Loucy (cell line): ENCODE measurements around the gene ZCCHC3.

Experiments
- H2AFZ ChIP-seq: fragments of 200-600 bp; sonication (generic); 2 replicates; pipeline ENCODE4 v1.6.0; 2016; ENCODE audit warnings: antibody characterized with exemption, mild to moderate bottlenecking, low read length, moderate library complexity
- H3F3A ChIP-seq: fragments of 200-600 bp; 2 replicates; pipeline ENCODE4 v1.6.0; 2016; ENCODE audit warnings: antibody characterized with exemption, low read depth, mild to moderate bottlenecking
- H3K27me3 ChIP-seq: fragments of 200-600 bp; sonication (generic); 2 replicates; pipeline ENCODE4 v1.6.1; 2014; ENCODE audit warnings: low read length, mild to moderate bottlenecking; ENCODE audit not compliant: insufficient read depth, poor library complexity, severe bottlenecking
- H3K36me3 ChIP-seq: fragments of 200-600 bp; sonication (generic); 2 replicates; pipeline ENCODE4 v1.6.1; 2016; ENCODE audit warnings: low read length; ENCODE audit not compliant: insufficient read depth
- H3K4me1 ChIP-seq: fragments of 200-600 bp; sonication (generic); 2 replicates; pipeline ENCODE4 v1.5.1; 2014; ENCODE audit warnings: low read length, mild to moderate bottlenecking; ENCODE audit not compliant: insufficient read depth, poor library complexity, severe bottlenecking
- H3K4me2 ChIP-seq: fragments of 200-600 bp; sonication (generic); 2 replicates; pipeline ENCODE4 v1.6.0; 2014; ENCODE audit warnings: antibody characterized with exemption, low read length, low read depth, mild to moderate bottlenecking; ENCODE audit not compliant: poor library complexity, severe bottlenecking
- H3K4me3 ChIP-seq: fragments of 200-600 bp; sonication (generic); 2 replicates; pipeline ENCODE4 v1.5.1; 2014; ENCODE audit warnings: low read length, mild to moderate bottlenecking, mixed read lengths; ENCODE audit not compliant: poor library complexity, severe bottlenecking
- H3K79me2 ChIP-seq: fragments of 200-600 bp; sonication (generic); 2 replicates; pipeline ENCODE4 v1.6.1; 2014; ENCODE audit warnings: low read length; ENCODE audit not compliant: insufficient read depth
- H3K9ac ChIP-seq: fragments of 200-600 bp; sonication (generic); 2 replicates; pipeline ENCODE4 v1.6.0; 2014; ENCODE audit warnings: mild to moderate bottlenecking, low read depth, low read length, moderate library complexity; ENCODE audit not compliant: poor library complexity, severe bottlenecking
- H3K9me2 ChIP-seq: fragments of 200-600 bp; sonication (generic); replicated peaks from 2 replicates; pipeline ENCODE4 v1.6.1; 2016; ENCODE audit warnings: low read depth, low read length, mixed read lengths
- H3K9me3 ChIP-seq: fragments of 200-600 bp; sonication (generic); 2 replicates; pipeline ENCODE4 v1.6.1; 2014; ENCODE audit warnings: mild to moderate bottlenecking, antibody characterized with exemption, low read length, low read depth; ENCODE audit not compliant: insufficient read depth
- H4K20me1 ChIP-seq: fragments of 200-600 bp; sonication (generic); 2 replicates; pipeline ENCODE4 v1.6.0; 2014; ENCODE audit warnings: antibody characterized with exemption, low read length, mild to moderate bottlenecking; ENCODE audit not compliant: insufficient read depth, poor library complexity, severe bottlenecking
- CTCF ChIP-seq: fragments of 200-600 bp; sonication (generic); conservative IDR thresholded peaks from 2 replicates; pipeline ENCODE4 v1.5.1; 2014; ENCODE audit warnings: mild to moderate bottlenecking, antibody characterized with exemption, low read length
- EZH2phosphoT487 ChIP-seq: fragments of 200-600 bp; IDR thresholded peaks from 2 replicates; pipeline ENCODE4 v1.6.1; 2018; ENCODE audit warnings: antibody characterized with exemption, mild to moderate bottlenecking, moderate library complexity, borderline replicate concordance

Gene ZCCHC3

GRCh38 chr20:328027-328974, 30.9 kb downstream of the ZCCHC3 start:
- H3K9me3 ChIP-seq: no peaks in the 10 kb centered on the region
- no peaks in the 10 kb centered on the region for H3K9me2 ChIP-seq
- H3K4me1 ChIP-seq: peaks cover 41% of the 10 kb centered on the region
- no peak overlapping the region for H2AFZ ChIP-seq
- H4K20me1 ChIP-seq: peaks cover 37% of the 10 kb centered on the region
- peaks cover 45% of the 10 kb centered on the region for H3K79me2 ChIP-seq
- peak overlapping the region; percentile 85 for H3K4me3 ChIP-seq
- H3K27me3 ChIP-seq: no peaks in the 10 kb centered on the region
- H3F3A ChIP-seq: peaks cover 10% of the 10 kb centered on the region
- TF ChIP-seq EZH2phosphoT487 (no peak), CTCF (no peak)
- H3K9ac ChIP-seq: peak overlapping the region; percentile 86
- no peaks in the 10 kb centered on the region for H3K36me3 ChIP-seq
- H3K4me2 ChIP-seq: peak overlapping the region; percentile 95

GRCh38 chr20:328975-329695, 31.8 kb downstream of the ZCCHC3 start:
- TF ChIP-seq EZH2phosphoT487 (no peak), CTCF (no peak)

GRCh38 chr20:329851-330232, 32.5 kb downstream of the ZCCHC3 start:
- no peaks in the 10 kb centered on the region for H3K9me2 ChIP-seq
- TF ChIP-seq EZH2phosphoT487 (no peak), CTCF (no peak)
- peaks cover 37% of the 10 kb centered on the region for H4K20me1 ChIP-seq
- no peak overlapping the region for H3K9ac ChIP-seq
- peaks cover 45% of the 10 kb centered on the region for H3K79me2 ChIP-seq
- H3K4me2 ChIP-seq: peak overlapping the region; percentile 95
- no peaks in the 10 kb centered on the region for H3K36me3 ChIP-seq
- H3F3A ChIP-seq: peaks cover 7% of the 10 kb centered on the region
- no peaks in the 10 kb centered on the region for H3K27me3 ChIP-seq
- no peak overlapping the region for H2AFZ ChIP-seq
- no peaks in the 10 kb centered on the region for H3K9me3 ChIP-seq
- H3K4me1 ChIP-seq: peaks cover 31% of the 10 kb centered on the region
- H3K4me3 ChIP-seq: peak overlapping the region; percentile 85

More at GRCh38 chr20:328975-329695, 31.8 kb downstream of the ZCCHC3 start:
- Histone ChIP-seq H3K4me3 (peak overlapping the region; percentile 85), H3K9me3 (no peaks in the 10 kb centered on the region), H3K9ac (peak overlapping the region; percentile 45), H3F3A (peaks cover 10% of the 10 kb centered on the region), H3K79me2 (peaks cover 45% of the 10 kb centered on the region), H3K4me1 (peaks cover 35% of the 10 kb centered on the region), H3K9me2 (no peaks in the 10 kb centered on the region), H4K20me1 (peaks cover 37% of the 10 kb centered on the region), H3K27me3 (no peaks in the 10 kb centered on the region), H3K4me2 (peak overlapping the region; percentile 95), H3K36me3 (no peaks in the 10 kb centered on the region), H2AFZ (no peak overlapping the region)
